ENCODE results near the gene CERS1.

CERS1 gene

DNA sequence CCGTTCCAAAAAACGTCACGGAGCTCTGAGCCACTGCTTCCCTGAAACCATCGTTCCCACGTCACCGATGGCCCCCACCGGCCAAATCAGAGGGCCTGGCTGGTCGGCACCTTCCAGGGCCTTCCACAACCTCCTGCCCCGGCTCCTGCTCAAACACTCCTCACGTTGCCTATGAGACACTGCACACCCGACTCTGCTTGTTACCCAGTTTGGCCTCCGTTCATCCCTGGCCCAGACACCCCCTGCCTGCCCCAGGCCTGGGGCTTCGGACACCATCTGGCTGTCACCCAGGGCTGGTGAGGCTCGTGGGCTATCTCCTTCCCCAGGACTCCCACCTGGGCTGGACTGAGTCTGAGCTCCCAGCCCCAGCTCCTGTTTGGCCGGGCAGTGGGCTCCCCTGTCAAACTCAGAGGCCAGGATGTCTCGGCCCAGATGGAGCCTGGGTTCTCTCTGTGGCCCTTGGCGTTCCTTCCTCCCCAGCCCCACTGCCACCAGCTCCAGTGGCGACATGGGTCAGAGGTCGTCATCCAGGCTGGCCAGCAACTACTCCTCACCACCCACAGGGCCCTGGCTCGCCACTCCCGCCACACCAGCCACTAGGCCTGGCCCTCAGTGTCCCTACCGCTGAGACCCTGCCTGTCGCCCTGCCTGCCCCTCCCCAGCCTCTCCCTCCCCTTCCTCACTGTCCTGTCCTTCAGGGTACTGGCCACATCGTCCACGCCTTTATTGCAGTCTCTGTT, 17.7 kb downstream of the CERS1 start:
- DNase-seq (ENCODE audit: low spot score), result no peak
- POLR2A ChIA-PET (ENCODE audit: low non-redundant PET), result no interaction called here
- peak overlapping the region; percentile 2; the same call in 1 of the 2 replicates for H3K27ac ChIP-seq
- TF ChIP-seq, protein P1, sequence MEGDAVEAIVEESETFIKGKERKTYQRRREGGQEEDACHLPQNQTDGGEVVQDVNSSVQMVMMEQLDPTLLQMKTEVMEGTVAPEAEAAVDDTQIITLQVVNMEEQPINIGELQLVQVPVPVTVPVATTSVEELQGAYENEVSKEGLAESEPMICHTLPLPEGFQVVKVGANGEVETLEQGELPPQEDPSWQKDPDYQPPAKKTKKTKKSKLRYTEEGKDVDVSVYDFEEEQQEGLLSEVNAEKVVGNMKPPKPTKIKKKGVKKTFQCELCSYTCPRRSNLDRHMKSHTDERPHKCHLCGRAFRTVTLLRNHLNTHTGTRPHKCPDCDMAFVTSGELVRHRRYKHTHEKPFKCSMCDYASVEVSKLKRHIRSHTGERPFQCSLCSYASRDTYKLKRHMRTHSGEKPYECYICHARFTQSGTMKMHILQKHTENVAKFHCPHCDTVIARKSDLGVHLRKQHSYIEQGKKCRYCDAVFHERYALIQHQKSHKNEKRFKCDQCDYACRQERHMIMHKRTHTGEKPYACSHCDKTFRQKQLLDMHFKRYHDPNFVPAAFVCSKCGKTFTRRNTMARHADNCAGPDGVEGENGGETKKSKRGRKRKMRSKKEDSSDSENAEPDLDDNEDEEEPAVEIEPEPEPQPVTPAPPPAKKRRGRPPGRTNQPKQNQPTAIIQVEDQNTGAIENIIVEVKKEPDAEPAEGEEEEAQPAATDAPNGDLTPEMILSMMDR (conservative IDR thresholded peaks at IDR 0.05; ENCODE audit: low read depth), result no peak
- CTCF ChIA-PET, result interaction anchor here (0.6 kb wide), 2 partner anchors 12 to 17 kb away, joined by 3 read pairs; no protein-coding TSS in a partner anchor

GRCh38 chr19:18876865-18877264, 19.1 kb downstream of the CERS1 start:
- ChIA-PET POLR2A (ENCODE audit: low non-redundant PET) (interaction anchor here (0.5 to 0.7 kb wide), 2 partner anchors 287 to 462 kb away, joined by 4 to 5 read pairs; no protein-coding TSS in a partner anchor), CTCF (interaction anchor here (0.5 kb wide), 1 partner anchor 900 kb away, joined by 3 read pairs; no protein-coding TSS in a partner anchor)
- H3K27ac ChIP-seq, result peak overlapping the region; percentile 2; the same call in 1 of the 2 replicates
- TF ChIP-seq, protein P1 (conservative IDR thresholded peaks at IDR 0.05; ENCODE audit: low read depth), result no peak
- no peak for DNase-seq (ENCODE audit: low spot score)

- ChIA-PET POLR2A (ENCODE audit: low non-redundant PET) (no interaction called here), CTCF (interaction anchor here (0.6 kb wide), 1 partner anchor 32 kb away, joined by 5 read pairs; no protein-coding TSS in a partner anchor)
These were observed 20.2 kb downstream of the CERS1 start for GRCh38 chr19:18875726-18876125.

DNA sequence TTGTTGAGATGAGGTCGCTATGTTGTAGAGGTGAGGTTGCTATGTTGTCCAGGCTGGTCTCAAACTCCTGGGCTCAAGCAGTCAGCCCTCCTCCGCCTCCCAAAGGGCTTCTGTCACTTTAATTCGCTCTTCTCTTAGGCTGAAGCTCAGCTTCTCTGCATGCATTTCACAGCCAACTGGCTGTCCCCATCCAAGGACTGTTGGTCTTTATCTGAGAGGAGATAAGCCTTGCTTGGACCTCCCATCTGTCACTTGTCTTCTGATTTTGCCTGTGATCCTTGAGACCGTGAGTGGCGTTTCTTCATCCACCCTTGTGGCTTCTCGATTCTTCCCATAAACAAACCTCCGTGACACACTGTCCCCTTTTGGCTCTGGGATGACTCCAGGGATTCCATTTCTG, 24.4 kb downstream of the CERS1 start:
- ChIA-PET POLR2A (ENCODE audit: low non-redundant PET) (interaction anchor here (0.6 kb wide), 1 partner anchor 780 kb away, joined by 6 read pairs; no protein-coding TSS in a partner anchor), CTCF (interaction anchor here (0.9 kb wide), 1 partner anchor 16 kb away, joined by 3 read pairs; no protein-coding TSS in a partner anchor)
- DNase-seq (ENCODE audit: low spot score), result no peak
- H3K27ac ChIP-seq, result 0 out of 2 replicates have a peak overlapping the region, but pooled peaks have one; percentile 0
- TF ChIP-seq, protein P1 (conservative IDR thresholded peaks at IDR 0.05; ENCODE audit: low read depth), result no peak

More at GRCh38 chr19:18875726-18876125, 20.2 kb downstream of the CERS1 start:
- peak overlapping the region; percentile 10; the same call in 1 of the 2 replicates for H3K27ac ChIP-seq
- DNase-seq (ENCODE audit: low spot score), result no peak
- TF ChIP-seq, protein P1 (conservative IDR thresholded peaks at IDR 0.05; ENCODE audit: low read depth), result no peak

DNA sequence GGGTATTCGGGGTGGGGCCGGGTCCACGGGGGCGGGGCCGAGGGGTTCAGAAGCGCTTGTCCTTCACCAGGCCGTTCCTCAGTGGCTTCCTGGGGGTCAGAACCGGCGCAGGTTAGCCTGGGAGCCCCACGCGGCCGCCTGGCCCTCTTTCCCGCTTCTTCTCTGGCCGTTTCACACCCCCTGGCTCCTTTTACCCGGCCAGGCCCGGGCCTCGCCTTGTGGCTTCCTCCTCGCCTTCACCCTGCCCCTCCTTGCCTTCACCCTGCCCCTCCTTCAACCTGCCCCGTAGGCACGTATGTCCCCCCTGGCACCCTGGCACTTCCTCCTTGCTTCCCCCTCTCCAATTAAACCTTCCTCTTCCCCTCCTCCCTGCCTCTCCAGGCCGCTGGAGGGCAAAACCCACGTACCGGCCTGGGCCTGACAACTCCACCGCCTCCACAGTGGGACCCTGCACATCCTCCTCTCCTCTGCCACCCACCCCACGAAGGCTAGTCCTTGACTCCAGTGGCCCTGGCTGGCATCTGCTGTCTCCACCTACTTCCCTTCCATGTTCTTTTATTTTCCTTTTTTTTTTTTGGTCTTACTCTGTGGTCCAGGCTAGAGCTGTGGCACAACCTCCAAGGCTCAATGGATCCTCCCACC, 25.3 kb downstream of the CERS1 start:
- no peak for DNase-seq (ENCODE audit: low spot score)
- TF ChIP-seq, protein P1 (conservative IDR thresholded peaks at IDR 0.05; ENCODE audit: low read depth), result no peak
- 0 out of 2 replicates have a peak overlapping the region, but pooled peaks have one; percentile 0 for H3K27ac ChIP-seq
- POLR2A ChIA-PET (ENCODE audit: low non-redundant PET), result no interaction called here
- CTCF ChIA-PET, result no interaction called here

GRCh38 chr19:18869781-18870530, 26.0 kb downstream of the CERS1 start:
- no peak for DNase-seq (ENCODE audit: low spot score)
- H3K27ac ChIP-seq, result no peak overlapping the region
- TF ChIP-seq, protein P1 (conservative IDR thresholded peaks at IDR 0.05; ENCODE audit: low read depth), result no peak
- CTCF ChIA-PET, result no interaction called here
- POLR2A ChIA-PET (ENCODE audit: low non-redundant PET), result no interaction called here
